ENCODE measurements around the gene ASIC1. TPM values are rescaled to one million over a fixed set of nuclear protein-coding genes. Genes with fewer than 3 reads are reported as not detected.
"Not testable (repeated sequence)": the region's sequence is repeated elsewhere in the genome, so short reads cannot be mapped to it uniquely, and the experiment has no call there.

The ASIC1 gene
- total RNA-seq, 1 donor from 2014 or later = not detected

DNA sequence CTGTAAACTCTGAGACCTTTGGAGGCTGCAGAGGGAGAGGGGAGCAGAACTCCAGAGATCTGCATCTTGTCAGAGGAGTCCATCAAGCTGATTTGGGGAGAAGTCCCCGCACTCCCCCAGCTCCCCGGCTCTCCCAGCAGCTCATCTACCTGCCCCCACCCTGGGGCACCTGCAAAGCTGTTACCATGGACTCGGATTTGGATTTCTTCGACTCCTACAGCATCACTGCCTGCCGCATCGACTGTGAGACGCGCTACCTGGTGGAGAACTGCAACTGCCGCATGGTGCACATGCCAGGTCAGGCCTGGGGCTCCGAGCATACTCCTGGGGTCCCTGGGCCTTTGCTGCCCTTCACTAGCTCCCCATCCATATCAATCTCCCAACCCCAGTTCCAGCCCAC is 20.9 kb downstream of the ASIC1 start:
- CTCF ChIA-PET = interaction anchor here (0.9 to 1.0 kb wide), 2 partner anchors 12 to 98 kb away, joined by 3 read pairs; no protein-coding TSS in a partner anchor
- H3K4me1 Mint-ChIP-seq = no peaks in the 10 kb centered on the region
- DNase-seq (no peak), ATAC-seq (ENCODE audit: low read depth) (no peak)
- TF ChIP-seq, protein P1, sequence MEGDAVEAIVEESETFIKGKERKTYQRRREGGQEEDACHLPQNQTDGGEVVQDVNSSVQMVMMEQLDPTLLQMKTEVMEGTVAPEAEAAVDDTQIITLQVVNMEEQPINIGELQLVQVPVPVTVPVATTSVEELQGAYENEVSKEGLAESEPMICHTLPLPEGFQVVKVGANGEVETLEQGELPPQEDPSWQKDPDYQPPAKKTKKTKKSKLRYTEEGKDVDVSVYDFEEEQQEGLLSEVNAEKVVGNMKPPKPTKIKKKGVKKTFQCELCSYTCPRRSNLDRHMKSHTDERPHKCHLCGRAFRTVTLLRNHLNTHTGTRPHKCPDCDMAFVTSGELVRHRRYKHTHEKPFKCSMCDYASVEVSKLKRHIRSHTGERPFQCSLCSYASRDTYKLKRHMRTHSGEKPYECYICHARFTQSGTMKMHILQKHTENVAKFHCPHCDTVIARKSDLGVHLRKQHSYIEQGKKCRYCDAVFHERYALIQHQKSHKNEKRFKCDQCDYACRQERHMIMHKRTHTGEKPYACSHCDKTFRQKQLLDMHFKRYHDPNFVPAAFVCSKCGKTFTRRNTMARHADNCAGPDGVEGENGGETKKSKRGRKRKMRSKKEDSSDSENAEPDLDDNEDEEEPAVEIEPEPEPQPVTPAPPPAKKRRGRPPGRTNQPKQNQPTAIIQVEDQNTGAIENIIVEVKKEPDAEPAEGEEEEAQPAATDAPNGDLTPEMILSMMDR (IDR thresholded peaks at IDR 0.05) = no peak
- H3K27ac Mint-ChIP-seq = no peak overlapping the region
- no peaks in the 10 kb centered on the region for H3K36me3 Mint-ChIP-seq (ENCODE audit: low read depth)
- H3K27me3 Mint-ChIP-seq = peaks cover 7% of the 10 kb centered on the region
- POLR2A ChIA-PET = no interaction called here
- intact Hi-C loops (cut with micrococcal nuclease) = loop anchor here (10.0 kb wide), 1 partner anchor 557 kb away; no protein-coding TSS in a partner anchor
- H3K4me3 Mint-ChIP-seq = no peak overlapping the region
- H3K9me3 Mint-ChIP-seq = no peaks in the 10 kb centered on the region

- H3K4me1 Mint-ChIP-seq = peaks cover 6% of the 10 kb centered on the region
- POLR2A ChIA-PET = no interaction called here
- DNase-seq (no peak), ATAC-seq (ENCODE audit: low read depth) (no peak)
- no peaks in the 10 kb centered on the region for H3K9me3 Mint-ChIP-seq
- intact Hi-C loops (cut with micrococcal nuclease) = loop anchor here (10.0 kb wide), 1 partner anchor 555 kb away; no protein-coding TSS in a partner anchor
- H3K36me3 Mint-ChIP-seq (ENCODE audit: low read depth) = peaks cover 1% of the 10 kb centered on the region
- no peak overlapping the region for H3K27ac Mint-ChIP-seq
- H3K27me3 Mint-ChIP-seq = peaks cover 5% of the 10 kb centered on the region
- TF ChIP-seq, protein P1 (IDR thresholded peaks at IDR 0.05) = no peak
- CTCF ChIA-PET = interaction anchor here (1.0 to 1.1 kb wide), 2 partner anchors 9 to 98 kb away, joined by 3 to 6 read pairs; no protein-coding TSS in a partner anchor
- H3K4me3 Mint-ChIP-seq = no peak overlapping the region
Observed at GRCh38 chr12:50079771-50080170, 22.4 kb downstream of the ASIC1 start.

DNA sequence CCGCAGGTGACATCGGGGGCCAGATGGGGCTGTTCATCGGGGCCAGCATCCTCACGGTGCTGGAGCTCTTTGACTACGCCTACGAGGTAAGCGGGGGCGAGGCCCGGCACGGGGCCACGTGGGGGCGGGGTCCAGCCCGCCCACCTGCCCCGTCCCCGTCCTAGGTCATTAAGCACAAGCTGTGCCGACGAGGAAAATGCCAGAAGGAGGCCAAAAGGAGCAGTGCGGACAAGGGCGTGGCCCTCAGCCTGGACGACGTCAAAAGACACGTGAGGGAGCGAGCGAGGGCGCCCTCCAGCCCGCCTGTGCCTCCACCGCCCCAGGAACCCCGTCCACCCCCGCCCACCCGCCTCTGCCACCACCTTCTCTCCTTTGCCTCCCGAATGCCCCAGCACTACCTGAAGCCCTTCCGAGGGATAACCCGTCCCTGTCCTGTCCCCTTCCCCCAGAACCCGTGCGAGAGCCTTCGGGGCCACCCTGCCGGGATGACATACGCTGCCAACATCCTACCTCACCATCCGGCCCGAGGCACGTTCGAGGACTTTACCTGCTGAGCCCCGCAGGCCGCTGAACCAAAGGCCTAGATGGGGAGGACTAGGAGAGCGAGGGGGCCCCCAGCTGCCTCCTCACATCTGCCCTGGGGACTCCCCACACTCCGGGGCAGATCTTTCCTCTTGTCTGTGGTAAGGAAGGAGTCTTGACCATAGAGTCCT is 23.9 kb downstream of the ASIC1 start:
- Mint-ChIP-seq H3K36me3 (ENCODE audit: low read depth) (peaks cover 6% of the 10 kb centered on the region), H3K4me3 (no peak overlapping the region), H3K4me1 (peaks cover 16% of the 10 kb centered on the region), H3K27ac (no peak overlapping the region), H3K27me3 (peaks cover 5% of the 10 kb centered on the region), H3K9me3 (no peaks in the 10 kb centered on the region)
- ChIA-PET POLR2A (no interaction called here), CTCF (no interaction called here)
- TF ChIP-seq, protein P1 (IDR thresholded peaks at IDR 0.05) = no peak
- intact Hi-C loops (cut with micrococcal nuclease) = no loop called here
- no peak for ATAC-seq (ENCODE audit: low read depth)
- DNase-seq = no peak

DNA sequence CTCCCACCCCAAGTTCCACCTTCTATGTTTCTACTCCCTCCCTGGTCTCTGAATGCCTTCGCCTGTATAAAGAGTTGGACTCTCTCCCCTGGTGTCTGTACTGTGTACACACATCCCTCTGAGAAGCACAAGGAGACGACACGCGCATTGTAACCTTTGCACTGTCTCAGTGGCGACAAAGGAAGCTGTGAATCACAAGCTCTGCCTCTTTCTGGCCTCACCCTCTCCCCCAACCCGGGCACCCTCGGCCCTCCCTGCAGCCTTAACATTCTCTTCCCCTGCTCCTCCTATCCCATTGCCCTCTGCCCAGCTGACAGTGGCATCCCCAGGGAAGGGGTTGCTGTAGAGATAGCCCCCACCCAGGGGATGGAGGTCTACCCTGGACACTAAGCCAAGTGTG is 25.2 kb downstream of the ASIC1 start:
- H3K4me1 Mint-ChIP-seq = peaks cover 23% of the 10 kb centered on the region
- no peaks in the 10 kb centered on the region for H3K9me3 Mint-ChIP-seq
- no peak overlapping the region for H3K27ac Mint-ChIP-seq
- CTCF ChIA-PET = interaction anchor here (1.7 to 2.7 kb wide), 2 partner anchors 8 to 29 kb away, joined by 8 read pairs; partner anchors contain the start of gene COX14
- ATAC-seq (ENCODE audit: low read depth) = no peak
- no peak for DNase-seq
- TF ChIP-seq, protein P1 (IDR thresholded peaks at IDR 0.05) = no peak
- POLR2A ChIA-PET = interaction anchor here (0.8 kb wide), 1 partner anchor 84 kb away, joined by 3 read pairs; the partner anchor contains the start of gene CERS5
- no peak overlapping the region for H3K4me3 Mint-ChIP-seq
- peaks cover 2% of the 10 kb centered on the region for H3K27me3 Mint-ChIP-seq
- intact Hi-C loops (cut with micrococcal nuclease) = no loop called here
- H3K36me3 Mint-ChIP-seq (ENCODE audit: low read depth) = peaks cover 20% of the 10 kb centered on the region

DNA sequence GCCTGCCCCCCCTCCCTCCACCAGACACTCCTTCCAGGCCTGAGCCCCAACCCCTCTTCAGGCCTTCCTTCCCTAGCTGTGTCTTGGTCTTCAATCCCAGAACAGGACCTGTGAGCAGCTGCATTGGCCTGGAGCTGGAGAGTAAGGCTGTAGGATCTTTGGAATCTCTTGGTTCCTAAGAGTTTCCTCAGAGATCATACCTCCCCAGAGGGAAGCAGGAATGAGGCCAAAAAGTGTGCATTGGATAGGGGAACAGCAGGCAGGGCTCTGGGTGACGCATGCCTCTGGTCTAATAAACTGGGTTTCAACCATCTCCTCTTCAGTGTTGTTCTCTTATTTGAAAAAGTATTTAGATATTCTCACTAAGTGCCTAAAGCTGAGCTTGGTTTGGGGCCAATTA is 25.9 kb downstream of the ASIC1 start:
- DNase-seq (no peak), ATAC-seq (ENCODE audit: low read depth) (no peak)
- peaks cover 2% of the 10 kb centered on the region for H3K27me3 Mint-ChIP-seq
- TF ChIP-seq, protein P1 (IDR thresholded peaks at IDR 0.05) = no peak
- POLR2A ChIA-PET = interaction anchor here (0.8 to 2.6 kb wide), 2 partner anchors 58 to 84 kb away, joined by 3 to 16 read pairs; partner anchors contain the start of genes CERS5 and RACGAP1
- peak overlapping the region; percentile 76 for H3K27ac Mint-ChIP-seq
- intact Hi-C loops (cut with micrococcal nuclease) = no loop called here
- CTCF ChIA-PET = interaction anchor here (0.6 to 2.7 kb wide), 3 partner anchors 9 to 92 kb away, joined by 3 to 8 read pairs (median 8); partner anchors contain the start of gene COX14
- no peaks in the 10 kb centered on the region for H3K9me3 Mint-ChIP-seq
- H3K36me3 Mint-ChIP-seq (ENCODE audit: low read depth) = peaks cover 24% of the 10 kb centered on the region
- H3K4me3 Mint-ChIP-seq = peak overlapping the region; percentile 71
- H3K4me1 Mint-ChIP-seq = peaks cover 28% of the 10 kb centered on the region

DNA sequence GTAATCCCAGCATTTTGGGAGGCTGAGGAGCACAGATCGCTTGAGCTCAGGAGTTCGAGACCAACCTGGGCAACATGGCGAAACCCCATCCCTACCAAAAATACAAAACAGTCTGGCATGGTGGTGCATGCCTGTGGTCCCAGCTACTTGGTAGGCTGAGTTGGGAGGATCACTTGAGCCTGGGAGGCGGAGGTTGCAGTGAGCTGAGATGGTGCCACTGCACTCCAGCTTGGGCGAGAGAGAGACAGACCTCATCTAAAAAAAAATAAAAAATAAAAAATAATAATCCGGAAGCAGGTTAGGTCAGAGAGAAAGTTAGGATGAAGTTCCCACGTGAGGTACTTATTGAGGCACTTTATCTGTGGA is 27.0 kb downstream of the ASIC1 start:
- Mint-ChIP-seq H3K4me3 (peak overlapping the region; percentile 94), H3K4me1 (peaks cover 35% of the 10 kb centered on the region), H3K36me3 (ENCODE audit: low read depth) (peaks cover 34% of the 10 kb centered on the region), H3K27ac (peak overlapping the region; percentile 97)
- DNase-seq; H3K27me3 Mint-ChIP-seq; ATAC-seq (ENCODE audit: low read depth); H3K9me3 Mint-ChIP-seq: not testable (repeated sequence)
- intact Hi-C loops (cut with micrococcal nuclease) = loop anchor here (2.0 kb wide), 1 partner anchor 316 kb away; the partner anchor contains the start of gene LARP4
- POLR2A ChIA-PET = interaction anchor here (0.6 to 8.5 kb wide), 30 partner anchors 12 to 975 kb away, joined by 3 to 262 read pairs (median 4); partner anchors contain the start of genes BCDIN3D, CERS5, COX14 and DIP2B
- CTCF ChIA-PET = interaction anchor here (0.7 to 2.7 kb wide), 8 partner anchors 8 to 92 kb away, joined by 3 to 48 read pairs (median 8); partner anchors contain the start of genes CERS5 and COX14

All from activated B cell treated with CpG ODN at 0.5 μM for 24 hours (primary cell).